ENCODE data around the gene THSD4.
"Not testable (repeated sequence)": the region's sequence is repeated elsewhere in the genome, so short reads cannot be mapped to it uniquely, and the experiment has no call there.

The THSD4 gene

GRCh38 chr15:71396536-71397125 is 281.4 kb downstream of the THSD4 start:
- H3K9me3 ChIP-seq (ENCODE audit: severe bottlenecking): no peaks in the 10 kb centered on the region

GRCh38 chr15:71397377-71397776 is 282.1 kb downstream of the THSD4 start:
- DNase-seq: no peak
- TF ChIP-seq CTCF (IDR thresholded peaks at IDR 0.05; ENCODE audit: low read depth, low read length): no peak
- Histone ChIP-seq H3K4me3 (ENCODE audit: low read depth, low read length) (no peak overlapping the region), H3K9me3 (ENCODE audit: severe bottlenecking) (no peaks in the 10 kb centered on the region), H3K27me3 (ENCODE audit: insufficient read depth, low read depth, severe bottlenecking) (no peaks in the 10 kb centered on the region), H3K36me3 (no peaks in the 10 kb centered on the region), H3K27ac (no peak overlapping the region)

More at GRCh38 chr15:71396536-71397125, 281.4 kb downstream of the THSD4 start:
- no peak for DNase-seq
- Histone ChIP-seq H3K36me3 (no peaks in the 10 kb centered on the region), H3K4me3 (ENCODE audit: low read depth, low read length) (no peak overlapping the region), H3K27ac (no peak overlapping the region), H3K27me3 (ENCODE audit: insufficient read depth, low read depth, severe bottlenecking) (no peaks in the 10 kb centered on the region)
- no peak for TF ChIP-seq CTCF (IDR thresholded peaks at IDR 0.05; ENCODE audit: low read depth, low read length)

- H3K36me3 ChIP-seq: no peaks in the 10 kb centered on the region
- TF ChIP-seq CTCF (IDR thresholded peaks at IDR 0.05; ENCODE audit: low read depth, low read length): no peak
- H3K27ac ChIP-seq: no peak overlapping the region
- DNase-seq: no peak
- H3K4me3 ChIP-seq (ENCODE audit: low read depth, low read length): no peak overlapping the region
- no peaks in the 10 kb centered on the region for H3K27me3 ChIP-seq (ENCODE audit: insufficient read depth, low read depth, severe bottlenecking)
- H3K9me3 ChIP-seq (ENCODE audit: severe bottlenecking): no peaks in the 10 kb centered on the region
These were observed 285.0 kb downstream of the THSD4 start for GRCh38 chr15:71400294-71400693.

- H3K4me3 ChIP-seq (ENCODE audit: low read depth, low read length); H3K27me3 ChIP-seq (ENCODE audit: insufficient read depth, low read depth, severe bottlenecking); H3K27ac ChIP-seq; H3K36me3 ChIP-seq; H3K9me3 ChIP-seq (ENCODE audit: severe bottlenecking); DNase-seq: not testable (repeated sequence)
These were observed 286.5 kb downstream of the THSD4 start for GRCh38 chr15:71401728-71402127.

- no peak for DNase-seq
- no peaks in the 10 kb centered on the region for H3K27me3 ChIP-seq (ENCODE audit: insufficient read depth, low read depth, severe bottlenecking)
- H3K9me3 ChIP-seq (ENCODE audit: severe bottlenecking): no peaks in the 10 kb centered on the region
- no peak overlapping the region for H3K4me3 ChIP-seq (ENCODE audit: low read depth, low read length)
- no peaks in the 10 kb centered on the region for H3K36me3 ChIP-seq
- no peak overlapping the region for H3K27ac ChIP-seq
- TF ChIP-seq CTCF (IDR thresholded peaks at IDR 0.05; ENCODE audit: low read depth, low read length): no peak
These were observed 294.3 kb downstream of the THSD4 start for GRCh38 chr15:71409541-71409940.

GRCh38 chr15:71410347-71410746 is 295.1 kb downstream of the THSD4 start:
- Histone ChIP-seq H3K27me3 (ENCODE audit: insufficient read depth, low read depth, severe bottlenecking) (no peaks in the 10 kb centered on the region), H3K9me3 (ENCODE audit: severe bottlenecking) (no peaks in the 10 kb centered on the region), H3K36me3 (no peaks in the 10 kb centered on the region), H3K27ac (no peak overlapping the region), H3K4me3 (ENCODE audit: low read depth, low read length) (no peak overlapping the region)
- no peak for TF ChIP-seq CTCF (IDR thresholded peaks at IDR 0.05; ENCODE audit: low read depth, low read length)
- DNase-seq: no peak
